D341Med (cell line): ENCODE measurements around the gene ANKRD36C.
A peak's percentile ranks its signal among the peaks of the same experiment; 100 is the strongest.
"Not testable (repeated sequence)": the region's sequence is repeated elsewhere in the genome, so short reads cannot be mapped to it uniquely, and the experiment has no call there.

Experiments
- DNase-seq: peaks from one replicate; pipeline ENCODE4 v3.0.0; 2012; ENCODE audit warnings: low spot score

The ANKRD36C gene

DNA sequence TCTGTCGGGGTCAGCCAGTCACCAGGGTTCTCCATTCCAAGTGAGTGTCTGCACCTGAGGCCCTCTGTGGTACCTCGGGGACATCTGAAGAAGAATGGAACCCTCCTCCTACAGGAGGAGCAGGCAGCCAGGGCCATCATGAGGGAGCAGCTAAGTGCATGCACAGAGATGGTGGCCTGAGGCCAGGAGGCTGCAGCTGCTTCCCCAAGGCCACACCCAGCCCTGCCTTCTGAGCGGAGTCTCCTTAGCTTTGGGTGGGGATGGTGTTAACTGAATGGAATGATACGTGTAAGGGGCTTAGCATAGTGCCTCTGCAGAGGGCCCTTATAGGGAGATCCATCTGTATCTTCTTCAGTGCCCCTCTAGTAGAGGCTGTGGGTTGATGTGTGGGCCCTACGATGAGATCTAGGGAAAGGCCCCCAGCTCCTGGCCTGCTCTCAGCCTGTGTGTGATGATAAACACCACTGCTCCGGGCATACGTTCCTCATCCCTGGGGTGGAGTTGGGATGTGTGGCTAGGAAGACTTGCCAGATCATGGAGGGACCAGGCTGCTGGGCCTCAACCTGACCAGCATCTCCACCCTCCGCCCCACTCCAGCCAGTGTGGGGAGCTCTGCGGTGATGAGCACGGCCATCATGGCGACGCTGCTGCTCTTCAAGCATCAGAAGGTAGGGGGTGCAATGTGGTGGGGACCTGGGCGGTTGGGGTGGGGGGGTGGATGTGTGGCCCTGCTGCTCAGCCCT is 192.3 kb downstream of the ANKRD36C start:
- DNase-seq, result peak; percentile 4

DNA sequence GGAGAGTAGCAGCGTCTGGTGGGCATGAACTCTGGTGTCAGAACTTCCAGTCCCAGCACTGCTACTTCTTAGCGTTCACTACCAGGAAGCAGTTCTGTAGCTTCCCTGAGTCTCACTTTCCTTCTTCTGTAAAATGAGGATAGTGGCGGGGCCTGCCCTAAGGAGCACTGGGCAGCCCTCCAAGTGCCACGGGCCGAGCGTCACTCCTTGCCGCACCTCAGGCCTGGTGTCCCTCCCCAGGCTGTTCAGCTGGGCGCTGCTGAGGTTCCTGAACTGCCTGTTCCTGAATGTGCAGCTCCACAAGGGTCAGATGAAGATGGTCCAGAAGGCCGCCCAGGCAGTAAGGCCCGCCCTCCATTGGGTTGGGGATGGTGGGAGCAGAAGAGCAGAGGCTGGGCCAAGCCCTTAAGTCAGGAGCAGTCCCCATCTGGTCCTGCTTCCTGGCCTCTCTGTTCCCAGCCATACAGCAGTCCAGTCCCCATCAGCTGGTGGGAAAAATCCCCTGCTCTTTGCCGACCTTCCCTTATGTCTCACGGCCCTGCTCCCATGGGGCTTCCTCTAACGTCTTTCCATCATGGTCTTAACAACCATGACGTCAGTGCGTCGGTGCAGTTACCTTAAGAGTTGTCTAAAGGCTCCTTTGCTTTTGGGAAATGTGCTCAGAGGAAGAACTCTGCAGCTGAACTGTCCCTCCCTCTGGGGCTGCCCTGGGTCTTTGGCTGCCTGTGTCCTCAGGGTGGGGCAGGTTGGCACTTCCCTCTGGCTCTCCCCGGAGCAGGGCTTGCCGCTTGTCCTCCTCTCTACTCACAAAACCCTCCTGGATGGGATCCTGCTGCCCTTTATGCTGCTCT is 195.2 kb downstream of the ANKRD36C start:
- not testable (repeated sequence) for DNase-seq

DNA sequence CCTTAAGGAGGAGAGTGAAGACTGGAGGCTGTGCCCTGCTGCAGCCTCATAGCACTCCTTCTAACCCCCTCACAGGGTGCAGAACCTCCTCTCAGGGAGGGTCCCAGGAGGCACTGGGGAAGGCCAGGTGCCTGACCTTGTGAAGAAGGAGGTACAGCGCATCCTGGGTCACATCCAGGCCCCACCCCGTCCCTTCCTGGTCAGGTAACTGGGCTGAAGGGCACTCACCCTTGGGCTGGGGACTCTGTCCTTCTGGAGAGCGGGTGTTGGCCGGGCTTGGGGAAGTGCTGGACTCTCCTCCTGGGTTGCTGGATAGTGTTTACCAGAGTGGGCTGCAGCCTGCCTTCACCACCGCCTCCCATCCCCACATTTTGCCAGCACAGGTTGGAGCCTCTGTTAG is 197.7 kb downstream of the ANKRD36C start:
- not testable (repeated sequence) for DNase-seq

DNA sequence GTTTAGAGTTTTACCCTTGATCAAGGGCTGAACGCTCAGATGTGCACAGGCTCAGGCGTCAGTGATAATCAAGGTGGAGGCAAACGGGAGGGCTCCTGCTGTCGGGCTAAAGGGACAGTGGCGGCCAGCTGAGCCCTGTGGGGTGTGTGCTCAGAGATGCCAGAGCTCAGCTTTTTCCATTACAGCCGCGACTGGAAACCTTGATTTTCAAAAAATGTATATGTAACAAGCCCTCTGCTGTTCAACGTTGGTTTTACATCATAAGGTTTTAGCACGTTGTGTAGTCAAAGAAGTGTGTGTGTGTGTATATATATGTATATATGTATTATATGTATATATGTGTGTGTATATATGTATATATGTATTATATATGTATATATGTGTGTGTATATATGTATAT is 201.4 kb downstream of the ANKRD36C start:
- DNase-seq, result not testable (repeated sequence)

DNA sequence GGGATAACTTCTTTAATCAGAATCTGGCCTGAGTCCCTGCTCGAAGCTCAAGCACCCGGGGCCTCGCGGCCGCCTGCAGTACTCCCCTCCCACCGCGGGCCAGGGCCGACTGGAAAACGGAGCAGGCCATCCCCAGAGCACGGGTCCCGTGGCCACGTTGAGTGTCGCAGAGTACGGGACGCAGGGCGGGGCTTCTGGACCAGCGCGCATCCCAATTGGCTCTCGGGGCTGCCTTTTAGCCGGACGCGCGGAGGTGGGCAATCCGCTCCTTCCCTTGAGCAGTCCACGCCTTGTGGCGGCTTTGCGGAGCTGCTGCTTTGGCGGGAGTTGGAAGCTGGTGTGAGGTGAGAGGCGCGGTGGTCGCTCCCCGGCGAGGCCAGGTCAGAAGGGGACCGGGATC is 202.2 kb downstream of the ANKRD36C start:
- not testable (repeated sequence) for DNase-seq

DNA sequence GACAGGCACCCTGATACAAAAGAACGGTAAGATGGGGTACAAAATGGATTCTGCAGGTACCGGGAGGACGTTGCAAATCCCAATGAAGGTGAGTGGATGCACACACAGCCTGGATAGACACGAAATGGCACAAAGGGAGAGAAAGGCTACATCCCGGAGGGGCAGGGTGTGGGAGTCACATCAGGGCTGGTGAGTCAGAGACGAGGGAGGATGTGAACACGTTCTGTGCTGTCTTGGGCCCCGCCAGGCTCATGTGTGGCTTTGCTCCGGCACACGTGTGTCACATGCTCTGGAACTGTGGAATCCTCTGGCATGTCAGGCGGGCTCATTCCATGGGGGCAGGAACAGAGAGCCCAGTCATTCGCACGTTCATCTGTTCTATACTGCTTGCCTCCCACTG is 203.0 kb downstream of the ANKRD36C start:
- DNase-seq, result not testable (repeated sequence)
